NCI-H1436 (cell line): ENCODE data around the gene ATOH7.
A peak's percentile ranks its signal among the peaks of the same experiment; 100 is the strongest.
"Not testable (repeated sequence)": the region's sequence is repeated elsewhere in the genome, so short reads cannot be mapped to it uniquely, and the experiment has no call there.

ENCODE experiments used
- DNase-seq: peaks from one replicate; lab custom pipeline; 2025; lab: John Stamatoyannopoulos, UW

The ATOH7 gene

GRCh38 chr10:68235581-68235980 lies 3.7 kb upstream of the ATOH7 start:
- no peak for DNase-seq

- no peak for DNase-seq
These were observed 3.2 kb upstream of the ATOH7 start for GRCh38 chr10:68235111-68235510.

GRCh38 chr10:68233046-68233445 lies 1.1 kb upstream of the ATOH7 start:
- no peak for DNase-seq

GRCh38 chr10:68231106-68231816 lies 652 bp downstream of the ATOH7 start:
- DNase-seq = peak; percentile 55

GRCh38 chr10:68230268-68230667 lies 1.6 kb downstream of the ATOH7 start:
- DNase-seq = no peak

- no peak for DNase-seq
These were observed 7.1 kb downstream of the ATOH7 start for GRCh38 chr10:68224810-68225209.

DNA sequence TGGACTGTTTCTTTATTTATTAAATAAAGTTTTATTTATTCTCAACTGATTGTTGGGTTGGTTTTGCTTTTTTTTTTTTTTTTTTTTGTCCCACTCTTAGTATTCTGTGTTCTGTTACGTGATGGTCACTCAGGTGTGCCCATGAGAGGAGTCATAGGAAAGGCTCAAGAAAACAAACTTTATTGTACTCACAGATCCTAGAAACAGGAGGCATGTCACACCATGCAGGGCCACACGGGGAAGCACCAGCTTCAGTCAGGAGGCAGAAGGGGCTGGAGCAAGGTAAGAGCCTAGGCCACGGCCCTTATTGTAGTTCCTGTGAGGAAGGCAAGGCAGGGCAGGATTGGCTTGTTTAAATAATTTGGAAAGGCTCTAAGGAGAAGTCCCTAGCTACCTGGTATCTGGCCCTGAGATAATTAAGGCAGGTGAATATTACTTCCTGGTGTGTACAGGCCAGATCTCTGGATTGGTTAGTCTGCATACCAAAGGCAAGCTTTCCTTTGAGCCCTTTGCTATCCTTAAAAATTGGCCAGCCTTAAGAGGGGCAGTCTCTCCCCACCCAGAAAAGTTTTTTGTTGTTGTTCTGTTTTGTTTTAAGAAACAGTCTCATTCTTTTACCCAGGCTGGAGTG lies 8.3 kb downstream of the ATOH7 start:
- DNase-seq = no peak

DNA sequence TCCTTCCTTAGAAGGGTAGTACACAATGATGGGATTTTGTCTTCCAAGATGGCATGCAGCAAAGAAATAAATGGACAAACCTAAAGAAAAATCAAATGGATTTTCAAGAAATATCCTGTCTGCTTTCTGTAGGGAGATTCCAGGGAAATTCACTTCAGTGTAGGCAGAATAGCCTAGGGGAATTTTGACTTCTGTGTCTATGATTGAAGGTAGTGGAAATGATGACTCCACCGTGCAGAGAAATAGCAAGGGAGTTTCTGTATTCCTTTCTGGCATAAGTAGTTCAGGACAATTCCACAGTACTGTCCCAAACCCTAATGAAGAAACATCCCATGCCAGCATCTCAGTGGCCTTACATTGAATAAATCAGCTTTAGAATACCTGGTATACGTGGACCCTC lies 9.5 kb downstream of the ATOH7 start:
- no peak for DNase-seq

DNA sequence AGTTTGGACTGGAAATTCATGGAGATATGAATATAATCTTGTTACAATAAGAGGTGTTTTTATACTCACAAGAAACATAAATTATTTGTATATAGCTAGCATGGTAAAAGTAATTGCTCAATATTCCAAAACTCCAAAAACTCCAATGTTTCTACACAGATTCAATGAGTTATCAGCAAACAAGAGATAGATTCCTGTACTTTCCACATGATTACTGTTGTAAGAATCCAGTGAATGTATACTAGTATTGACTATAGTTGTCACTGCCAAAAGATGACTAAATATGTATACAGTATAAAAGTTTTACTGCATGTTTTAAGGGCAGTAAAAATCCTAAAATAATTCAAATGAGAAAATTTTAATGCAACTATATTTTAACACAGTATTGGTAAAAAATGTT lies 10.7 kb downstream of the ATOH7 start:
- no peak for DNase-seq

- no peak for DNase-seq
These were observed 13.1 kb downstream of the ATOH7 start for GRCh38 chr10:68218786-68219185.

DNA sequence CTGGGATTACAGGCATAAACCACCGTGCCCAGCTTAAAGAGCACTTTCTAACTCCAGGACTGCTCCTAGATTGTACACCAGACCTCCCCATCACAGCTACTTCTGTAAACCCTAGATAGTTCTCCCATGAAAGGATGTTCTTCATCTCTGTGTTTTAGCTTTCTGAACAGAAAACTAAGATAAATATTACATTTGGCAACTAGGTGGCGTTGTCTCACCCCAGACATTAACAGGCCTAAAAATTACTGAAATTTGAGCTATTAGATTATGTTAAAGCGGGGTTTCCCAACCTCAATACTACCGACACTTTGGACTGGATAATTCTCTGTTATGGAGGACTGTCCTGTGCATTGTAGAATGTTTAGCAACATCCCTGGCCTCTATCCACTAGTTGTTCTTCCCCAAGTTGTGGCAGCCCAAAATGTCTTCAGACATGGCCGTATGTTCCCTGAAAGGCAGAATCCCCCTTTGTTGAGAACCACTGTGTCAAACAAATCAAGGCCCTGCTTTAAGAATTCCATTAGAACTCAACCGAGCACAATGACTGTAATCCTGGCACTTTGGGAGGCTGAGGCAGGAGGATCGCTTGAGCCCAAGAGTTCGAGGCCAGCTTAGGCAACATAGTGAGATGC lies 19.1 kb downstream of the ATOH7 start:
- DNase-seq = peak; percentile 29

DNA sequence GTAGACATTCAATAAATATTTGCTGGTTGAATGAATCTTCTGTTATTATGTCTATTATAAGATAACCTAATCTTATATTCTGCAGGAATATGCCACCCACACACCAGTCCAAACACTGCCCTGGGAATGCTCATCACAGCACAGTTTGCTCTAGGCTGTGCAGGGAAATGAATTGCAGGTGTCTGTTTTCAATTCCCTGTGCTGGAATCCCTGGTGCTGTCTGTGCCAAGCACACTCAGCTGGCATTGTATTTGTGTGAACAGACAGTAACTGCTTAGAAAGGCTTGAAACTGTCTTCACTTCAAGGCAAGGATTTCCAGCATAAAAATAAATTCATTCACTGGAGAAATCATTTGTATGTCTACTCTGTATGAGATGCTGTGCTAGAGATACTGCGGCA lies 20.2 kb downstream of the ATOH7 start:
- no peak for DNase-seq

- peak; percentile 12 for DNase-seq
These were observed 23.4 kb downstream of the ATOH7 start for GRCh38 chr10:68208424-68209042.

GRCh38 chr10:68202960-68203353 lies 29.0 kb downstream of the ATOH7 start:
- no peak for DNase-seq

- no peak for DNase-seq
These were observed 35.2 kb downstream of the ATOH7 start for GRCh38 chr10:68196701-68197100.

DNA sequence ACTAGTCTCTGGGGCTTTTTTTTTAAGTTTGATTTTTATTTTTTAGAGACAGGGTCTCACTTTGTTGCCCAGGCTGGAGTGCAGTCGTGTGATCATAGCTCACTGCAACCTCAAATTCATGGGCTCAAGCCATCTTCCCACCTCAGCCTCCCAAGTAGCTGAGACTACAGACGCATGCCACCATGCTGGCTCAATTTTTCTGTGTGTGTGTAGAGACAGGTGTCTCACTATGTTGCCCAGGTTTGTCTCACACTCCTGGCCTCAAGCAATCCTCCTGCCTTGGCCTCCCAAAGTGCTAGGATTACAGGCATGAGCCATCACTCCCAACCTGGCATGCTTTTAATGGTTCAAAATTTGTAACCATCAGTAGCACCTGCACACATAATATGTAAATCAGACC lies 36.1 kb downstream of the ATOH7 start:
- DNase-seq = not testable (repeated sequence)

DNA sequence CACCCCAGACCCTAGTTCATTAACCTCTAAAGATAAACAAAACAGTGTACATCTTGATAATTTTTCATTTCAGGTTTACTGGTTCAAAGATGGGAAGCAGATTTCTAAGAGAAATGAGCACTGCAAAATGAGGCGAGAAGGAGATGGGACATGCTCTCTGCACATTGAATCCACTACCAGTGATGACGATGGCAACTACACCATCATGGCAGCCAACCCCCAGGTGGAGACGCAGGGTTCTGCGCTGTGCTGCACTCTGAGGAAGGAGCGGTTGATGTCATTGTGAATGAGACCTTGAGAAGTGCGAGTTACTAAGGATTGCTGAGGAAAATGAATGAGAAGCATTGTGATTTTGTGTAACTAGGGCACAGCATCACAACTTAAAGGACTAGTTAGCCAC lies 37.6 kb downstream of the ATOH7 start:
- DNase-seq = no peak

DNA sequence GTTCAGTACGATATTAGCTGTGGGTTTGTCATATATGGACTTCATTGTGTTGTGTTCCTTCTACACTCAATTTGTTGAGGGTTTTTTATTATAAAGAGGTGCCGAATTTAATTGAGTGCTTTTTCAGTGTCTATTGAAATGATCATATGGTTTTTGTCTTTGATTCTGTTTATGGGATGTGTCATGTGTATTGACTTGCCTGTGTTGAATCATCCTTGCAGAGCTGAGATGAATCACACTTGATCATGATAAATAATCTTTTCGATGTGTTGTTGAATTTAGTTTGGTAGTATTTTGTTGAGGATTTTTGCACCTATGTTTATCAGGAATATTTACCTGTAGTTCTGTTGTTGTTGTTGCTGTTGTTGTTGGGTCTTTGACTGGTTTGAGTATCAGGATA lies 39.8 kb downstream of the ATOH7 start:
- DNase-seq = no peak

DNA sequence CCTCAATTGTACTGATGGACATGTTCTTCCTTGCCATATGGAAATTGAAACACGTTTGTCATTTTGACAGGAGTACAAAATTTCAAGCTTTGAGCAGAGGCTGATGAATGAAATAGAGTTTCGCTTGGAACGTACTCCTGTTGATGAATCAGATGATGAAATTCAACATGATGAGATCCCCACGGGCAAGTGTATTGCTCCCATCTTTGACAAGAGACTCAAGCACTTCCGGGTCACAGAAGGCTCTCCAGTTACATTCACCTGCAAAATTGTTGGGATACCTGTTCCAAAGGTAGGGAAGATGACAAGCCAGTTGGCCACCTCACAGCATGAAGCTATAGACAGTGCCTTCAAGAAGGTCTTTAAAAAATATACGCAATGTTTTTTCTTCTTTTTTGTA lies 43.1 kb downstream of the ATOH7 start:
- no peak for DNase-seq

- no peak for DNase-seq
These were observed 46.8 kb downstream of the ATOH7 start for GRCh38 chr10:68185085-68185484.

GRCh38 chr10:68184546-68184945 lies 47.4 kb downstream of the ATOH7 start:
- no peak for DNase-seq
